ENCODE measurements around the gene BAIAP2.

The BAIAP2 gene

DNA sequence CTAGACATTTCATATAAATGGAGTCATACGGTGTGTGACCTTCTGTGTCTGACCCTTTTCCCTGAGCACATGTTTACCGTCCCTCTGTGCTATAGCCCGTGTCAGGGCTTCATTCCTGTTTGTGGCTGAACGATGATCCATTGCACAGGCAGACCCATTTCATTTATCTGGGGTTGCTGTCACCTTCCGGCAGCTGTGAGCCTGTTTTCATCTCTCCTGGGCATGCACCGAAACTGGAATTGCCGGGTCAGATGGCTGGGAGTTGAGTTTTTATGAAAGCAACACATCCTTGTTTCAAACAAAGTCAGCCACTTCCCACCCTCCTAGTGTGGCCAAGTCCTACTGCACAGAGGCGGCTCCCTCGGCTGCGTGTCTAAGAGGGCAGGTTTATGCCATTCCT is 25.5 kb downstream of the BAIAP2 start:
- H3K36me3 ChIP-seq (ENCODE audit: control insufficient read depth in 1 of 2, insufficient read depth in 2 of 2, low read length in 2 of 2): no peaks in the 10 kb centered on the region
- peaks cover 13 to 14% of the 10 kb centered on the region in 2 donors for H3K4me1 ChIP-seq (ENCODE audit: control insufficient read depth in 1 of 2, insufficient read depth in 2 of 2, low read length in 2 of 2)
- H3K9me3 ChIP-seq (ENCODE audit: control insufficient read depth in 1 of 2, low read length in 2 of 2): no peaks in the 10 kb centered on the region
- H3K9ac ChIP-seq (ENCODE audit: low read depth in 1 of 2, low read length in 2 of 2): no peak overlapping the region
- no peaks in the 10 kb centered on the region for H3K27me3 ChIP-seq (ENCODE audit: control insufficient read depth in 1 of 2, insufficient read depth in 2 of 2, low read length in 2 of 2)
- no peak overlapping the region for H3K4me3 ChIP-seq (ENCODE audit: low read depth in 1 of 2, low read length in 2 of 2)
- H3K27ac ChIP-seq (ENCODE audit: low read depth, low read length): no peak overlapping the region

DNA sequence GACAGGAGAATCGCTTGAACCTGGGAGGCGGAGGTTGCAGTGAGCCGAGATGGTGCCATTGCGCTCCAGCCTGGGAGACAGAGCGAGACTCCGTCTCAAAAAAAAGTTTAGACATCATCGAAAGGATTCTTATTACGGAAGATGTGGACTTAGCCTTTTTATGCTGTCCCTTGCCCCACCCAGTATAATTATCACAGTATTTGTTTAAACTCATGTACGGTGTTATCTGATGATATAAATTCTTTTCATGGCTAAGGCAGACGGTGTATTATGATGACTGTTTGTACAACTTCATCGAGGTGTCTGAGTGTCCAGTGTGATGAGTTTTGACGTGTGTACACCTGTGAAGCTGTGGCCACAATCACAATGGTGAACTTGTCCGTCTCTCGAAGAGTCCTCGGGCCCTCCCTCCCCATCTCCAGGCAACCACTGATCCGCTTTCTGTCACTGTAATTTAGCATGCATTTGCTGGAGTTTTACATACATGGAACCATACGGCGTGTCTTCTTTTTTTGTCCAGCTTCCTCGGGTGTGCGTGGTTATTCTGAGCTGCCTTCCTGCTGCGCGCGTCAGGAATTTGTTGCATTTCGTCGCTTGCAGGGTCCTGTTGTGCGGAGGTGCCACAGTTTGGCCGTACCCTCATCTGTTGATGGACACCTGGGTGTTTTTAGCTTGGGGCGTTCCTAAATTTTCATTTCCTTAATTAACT is 26.2 kb downstream of the BAIAP2 start:
- Histone ChIP-seq H3K4me3 (ENCODE audit: low read depth in 1 of 2, low read length in 2 of 2) (no peak overlapping the region), H3K27me3 (ENCODE audit: control insufficient read depth in 1 of 2, insufficient read depth in 2 of 2, low read length in 2 of 2) (no peaks in the 10 kb centered on the region), H3K36me3 (ENCODE audit: control insufficient read depth in 1 of 2, insufficient read depth in 2 of 2, low read length in 2 of 2) (no peaks in the 10 kb centered on the region), H3K27ac (ENCODE audit: low read depth, low read length) (no peak overlapping the region), H3K4me1 (ENCODE audit: control insufficient read depth in 1 of 2, insufficient read depth in 2 of 2, low read length in 2 of 2) (peaks cover 21% of the 10 kb centered on the region in 2 donors), H3K9ac (ENCODE audit: low read depth in 1 of 2, low read length in 2 of 2) (no peak overlapping the region), H3K9me3 (ENCODE audit: control insufficient read depth in 1 of 2, low read length in 2 of 2) (no peaks in the 10 kb centered on the region)

DNA sequence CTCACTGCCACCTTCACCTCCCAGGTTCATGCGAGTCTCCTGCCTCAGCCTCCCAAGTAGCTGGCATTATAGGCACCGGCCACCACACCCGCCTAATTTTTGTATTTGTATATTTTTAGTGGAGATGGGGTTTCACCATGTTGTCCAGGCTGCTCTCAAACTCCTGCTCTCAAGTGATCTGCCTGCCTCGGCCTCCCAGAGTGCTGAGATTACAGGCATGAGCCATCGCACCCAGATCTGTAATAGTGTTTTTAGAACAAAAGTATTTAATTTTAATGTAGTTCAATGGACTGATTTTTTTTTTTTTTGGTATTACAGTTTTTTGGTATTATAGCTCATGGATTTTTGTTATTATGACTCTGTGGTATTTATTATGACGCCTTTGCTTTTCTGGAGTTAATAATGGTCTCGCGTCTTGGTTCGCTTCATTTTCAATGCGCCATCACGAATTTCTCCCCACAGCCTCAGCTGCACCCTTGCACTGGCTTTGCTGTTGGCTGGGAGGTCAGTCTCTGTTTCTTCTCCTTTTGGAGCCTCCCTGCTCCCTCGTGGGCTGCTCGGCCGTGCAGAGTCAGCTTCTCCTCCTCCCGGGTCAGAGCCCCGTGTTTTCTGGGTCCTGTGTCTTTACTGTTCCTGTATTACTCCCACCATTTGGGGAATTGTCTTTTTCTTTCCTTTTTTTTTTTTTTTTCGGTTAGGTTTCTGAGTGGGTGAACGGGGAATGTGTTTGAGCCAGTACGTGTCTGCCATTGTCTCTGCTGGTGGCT is 27.2 kb downstream of the BAIAP2 start:
- Histone ChIP-seq H3K4me1 (ENCODE audit: control insufficient read depth in 1 of 2, insufficient read depth in 2 of 2, low read length in 2 of 2) (peaks cover 18 to 20% of the 10 kb centered on the region in 2 donors), H3K9ac (ENCODE audit: low read depth in 1 of 2, low read length in 2 of 2) (no peak overlapping the region), H3K36me3 (ENCODE audit: control insufficient read depth in 1 of 2, insufficient read depth in 2 of 2, low read length in 2 of 2) (no peaks in the 10 kb centered on the region), H3K27me3 (ENCODE audit: control insufficient read depth in 1 of 2, insufficient read depth in 2 of 2, low read length in 2 of 2) (no peaks in the 10 kb centered on the region), H3K9me3 (ENCODE audit: control insufficient read depth in 1 of 2, low read length in 2 of 2) (no peaks in the 10 kb centered on the region), H3K27ac (ENCODE audit: low read depth, low read length) (no peak overlapping the region), H3K4me3 (ENCODE audit: low read depth in 1 of 2, low read length in 2 of 2) (no peak overlapping the region)

DNA sequence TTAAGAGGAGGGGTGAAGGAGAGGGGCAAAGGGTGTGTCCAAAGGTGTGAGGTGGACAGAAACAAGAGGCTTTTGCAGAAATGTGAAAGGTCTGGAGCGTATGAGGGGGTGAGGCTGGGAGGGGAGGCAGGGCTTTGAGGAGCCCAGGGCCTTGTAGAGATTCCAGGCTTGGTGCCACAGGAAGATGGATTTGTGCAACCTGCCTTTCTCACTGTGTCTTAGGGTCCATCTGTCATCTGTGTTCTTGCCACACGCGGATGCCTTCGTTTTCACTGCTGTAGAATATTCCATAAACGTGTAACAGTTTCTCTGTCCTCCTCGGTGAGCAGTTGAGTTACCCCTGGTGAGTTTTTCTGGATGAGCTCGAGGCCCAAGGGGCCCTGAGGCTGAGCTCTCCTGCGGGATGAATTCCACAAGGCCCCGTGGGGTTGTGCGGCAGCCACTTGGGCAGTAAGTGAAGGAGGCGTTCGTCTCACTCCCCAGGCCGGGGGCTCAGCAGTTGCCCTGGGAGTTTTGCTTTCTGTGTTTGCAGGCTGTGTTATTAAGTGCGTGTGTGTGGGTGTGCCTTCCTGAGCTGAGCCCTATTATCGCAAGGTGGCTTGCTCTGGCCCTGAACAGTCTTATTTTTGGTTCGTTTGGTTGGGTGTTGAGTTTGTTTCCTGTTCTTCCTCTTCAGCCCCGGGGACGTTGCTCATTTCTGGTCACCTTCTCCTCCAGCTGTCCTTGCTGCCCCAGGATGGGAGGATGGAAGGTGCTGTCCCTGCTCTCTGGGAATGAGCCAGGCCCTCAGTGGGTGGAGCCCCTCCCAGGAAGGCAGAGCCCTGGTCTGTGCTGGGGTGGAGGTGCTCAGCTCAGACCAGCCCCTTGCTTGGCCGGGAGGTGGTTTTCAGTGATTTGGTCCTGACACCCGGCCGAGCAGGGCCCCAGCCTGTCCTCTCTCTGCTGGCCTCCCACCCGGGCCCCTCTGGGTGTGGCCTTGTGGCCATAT is 28.4 kb downstream of the BAIAP2 start:
- Histone ChIP-seq H3K27me3 (ENCODE audit: control insufficient read depth in 1 of 2, insufficient read depth in 2 of 2, low read length in 2 of 2) (no peaks in the 10 kb centered on the region), H3K36me3 (ENCODE audit: control insufficient read depth in 1 of 2, insufficient read depth in 2 of 2, low read length in 2 of 2) (no peaks in the 10 kb centered on the region), H3K4me1 (ENCODE audit: control insufficient read depth in 1 of 2, insufficient read depth in 2 of 2, low read length in 2 of 2) (peaks cover 14 to 15% of the 10 kb centered on the region in 2 donors), H3K4me3 (ENCODE audit: low read depth in 1 of 2, low read length in 2 of 2) (no peak overlapping the region), H3K27ac (ENCODE audit: low read depth, low read length) (no peak overlapping the region), H3K9me3 (ENCODE audit: control insufficient read depth in 1 of 2, low read length in 2 of 2) (no peaks in the 10 kb centered on the region), H3K9ac (ENCODE audit: low read depth in 1 of 2, low read length in 2 of 2) (no peak overlapping the region)

DNA sequence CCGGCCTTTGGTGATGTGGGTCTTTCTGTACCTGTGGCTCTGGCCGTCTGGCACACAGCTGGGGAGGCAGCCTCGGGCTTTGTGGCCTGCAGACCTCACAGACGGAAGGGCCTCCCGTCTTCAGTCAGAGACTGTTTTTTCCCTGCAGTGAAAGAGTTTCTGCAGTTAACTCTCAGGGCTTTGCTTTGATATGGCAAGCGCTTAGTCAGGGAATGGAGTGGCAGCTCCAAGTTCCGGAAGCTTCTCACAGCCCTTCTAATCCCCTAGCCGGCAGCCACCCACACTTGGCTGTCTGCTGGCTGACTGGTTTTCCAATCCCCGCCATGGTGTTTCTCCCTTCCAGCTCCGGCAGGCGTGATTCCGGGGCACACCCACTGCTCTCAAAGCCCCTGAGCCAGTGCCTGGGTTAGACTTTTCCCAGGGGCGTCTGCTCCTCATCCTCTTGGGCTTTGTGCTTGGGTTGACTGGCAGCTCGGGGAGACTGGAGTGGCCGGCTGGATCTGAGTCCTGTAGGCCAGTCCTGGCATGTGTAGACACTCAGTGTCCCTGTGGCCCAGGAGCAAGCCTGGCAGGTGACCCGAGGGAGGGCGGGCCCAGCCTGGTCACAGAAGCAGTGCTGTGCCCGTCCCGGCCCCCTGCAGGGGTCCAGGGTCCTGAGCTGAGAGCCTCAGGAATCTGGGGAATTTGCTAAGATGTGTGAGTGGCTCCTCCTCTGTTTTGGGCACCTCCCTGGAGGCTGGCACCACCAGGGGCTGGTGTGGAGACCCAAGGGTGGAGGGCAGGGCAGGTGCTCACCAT is 29.9 kb downstream of the BAIAP2 start:
- Histone ChIP-seq H3K27me3 (ENCODE audit: control insufficient read depth in 1 of 2, insufficient read depth in 2 of 2, low read length in 2 of 2) (no peaks in the 10 kb centered on the region), H3K9me3 (ENCODE audit: control insufficient read depth in 1 of 2, low read length in 2 of 2) (no peaks in the 10 kb centered on the region), H3K4me1 (ENCODE audit: control insufficient read depth in 1 of 2, insufficient read depth in 2 of 2, low read length in 2 of 2) (peaks cover 14 to 15% of the 10 kb centered on the region in 2 donors), H3K4me3 (ENCODE audit: low read depth in 1 of 2, low read length in 2 of 2) (no peak overlapping the region), H3K9ac (ENCODE audit: low read depth in 1 of 2, low read length in 2 of 2) (no peak overlapping the region), H3K36me3 (ENCODE audit: control insufficient read depth in 1 of 2, insufficient read depth in 2 of 2, low read length in 2 of 2) (no peaks in the 10 kb centered on the region), H3K27ac (ENCODE audit: low read depth, low read length) (no peak overlapping the region)

DNA sequence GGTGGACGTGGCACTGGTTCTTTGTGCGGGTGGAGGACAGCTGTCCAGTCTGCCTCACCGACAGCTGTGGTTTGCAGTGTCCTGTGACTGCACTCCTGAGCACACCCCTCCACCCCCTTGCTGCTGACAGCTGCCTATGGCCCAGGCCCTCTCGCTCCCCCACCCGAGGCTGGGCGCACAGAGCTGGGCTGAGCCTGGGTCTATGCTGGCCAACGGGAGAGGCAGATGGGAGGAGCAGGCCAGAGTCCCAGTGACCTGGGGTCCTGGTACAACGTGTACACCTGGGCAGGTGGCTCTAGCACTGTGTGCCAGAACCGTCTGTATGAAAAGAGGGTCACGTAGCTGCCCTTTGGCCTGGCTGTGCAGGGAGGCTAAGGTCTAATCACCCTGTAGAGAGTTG is 30.5 kb downstream of the BAIAP2 start:
- Histone ChIP-seq H3K27ac (ENCODE audit: low read depth, low read length) (no peak overlapping the region), H3K4me1 (ENCODE audit: control insufficient read depth in 1 of 2, insufficient read depth in 2 of 2, low read length in 2 of 2) (peaks cover 14 to 15% of the 10 kb centered on the region in 2 donors), H3K4me3 (ENCODE audit: low read depth in 1 of 2, low read length in 2 of 2) (no peak overlapping the region), H3K9ac (ENCODE audit: low read depth in 1 of 2, low read length in 2 of 2) (no peak overlapping the region), H3K27me3 (ENCODE audit: control insufficient read depth in 1 of 2, insufficient read depth in 2 of 2, low read length in 2 of 2) (no peaks in the 10 kb centered on the region), H3K36me3 (ENCODE audit: control insufficient read depth in 1 of 2, insufficient read depth in 2 of 2, low read length in 2 of 2) (no peaks in the 10 kb centered on the region), H3K9me3 (ENCODE audit: control insufficient read depth in 1 of 2, low read length in 2 of 2) (no peaks in the 10 kb centered on the region)

DNA sequence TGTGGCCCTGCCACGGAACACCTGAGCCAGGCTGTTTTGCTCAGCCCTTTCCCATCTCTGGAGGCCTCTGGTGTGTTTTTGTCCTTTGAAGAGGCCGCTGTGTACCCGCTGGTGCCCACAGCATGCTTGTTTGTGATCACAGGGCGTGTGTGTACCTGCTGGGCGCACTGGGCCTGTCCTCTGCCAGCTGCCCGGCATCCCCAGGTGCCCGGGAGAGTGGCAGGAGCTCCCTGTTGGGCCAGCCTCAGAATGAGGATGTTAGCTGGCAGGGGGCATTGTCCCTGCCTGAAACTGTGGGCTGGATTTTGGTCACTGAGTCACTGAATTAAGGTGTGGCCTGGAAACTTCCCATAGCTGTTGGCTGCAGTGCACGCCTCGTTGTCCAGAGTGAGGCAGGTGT is 31.1 kb downstream of the BAIAP2 start:
- H3K27me3 ChIP-seq (ENCODE audit: control insufficient read depth in 1 of 2, insufficient read depth in 2 of 2, low read length in 2 of 2): no peaks in the 10 kb centered on the region
- H3K36me3 ChIP-seq (ENCODE audit: control insufficient read depth in 1 of 2, insufficient read depth in 2 of 2, low read length in 2 of 2): no peaks in the 10 kb centered on the region
- H3K9me3 ChIP-seq (ENCODE audit: control insufficient read depth in 1 of 2, low read length in 2 of 2): no peaks in the 10 kb centered on the region
- H3K4me1 ChIP-seq (ENCODE audit: control insufficient read depth in 1 of 2, insufficient read depth in 2 of 2, low read length in 2 of 2): peaks cover 14 to 15% of the 10 kb centered on the region in 2 donors
- H3K27ac ChIP-seq (ENCODE audit: low read depth, low read length): no peak overlapping the region
- no peak overlapping the region for H3K9ac ChIP-seq (ENCODE audit: low read depth in 1 of 2, low read length in 2 of 2)
- no peak overlapping the region for H3K4me3 ChIP-seq (ENCODE audit: low read depth in 1 of 2, low read length in 2 of 2)

DNA sequence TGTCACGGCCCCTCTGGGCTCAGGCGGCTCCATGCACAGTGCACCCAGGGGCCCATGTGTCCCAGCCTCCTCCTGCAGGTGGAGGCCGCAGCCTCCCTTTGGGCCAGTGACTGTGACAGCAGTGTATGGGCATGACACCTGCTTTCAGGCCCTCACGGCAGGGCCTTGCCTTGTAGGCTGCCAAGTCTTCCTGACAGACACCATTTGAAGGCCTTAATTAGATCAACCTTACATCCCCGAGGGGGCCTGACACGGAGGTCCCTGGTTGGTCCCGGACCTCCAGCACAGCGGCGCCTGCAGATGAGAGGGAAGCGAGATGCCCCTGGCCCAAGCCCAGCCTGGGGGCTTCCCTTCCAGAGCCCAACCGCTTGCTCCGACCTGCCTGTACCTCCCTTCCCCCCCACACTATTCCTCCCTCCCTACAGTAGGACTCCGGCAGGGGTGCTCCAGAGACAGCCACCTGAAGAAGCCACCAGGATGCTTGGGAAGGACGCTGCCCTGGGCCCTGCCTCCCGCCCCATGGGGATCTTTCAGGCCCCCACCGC is 31.9 kb downstream of the BAIAP2 start:
- H3K4me1 ChIP-seq (ENCODE audit: control insufficient read depth in 1 of 2, insufficient read depth in 2 of 2, low read length in 2 of 2): peaks cover 14 to 15% of the 10 kb centered on the region in 2 donors
- H3K36me3 ChIP-seq (ENCODE audit: control insufficient read depth in 1 of 2, insufficient read depth in 2 of 2, low read length in 2 of 2): no peaks in the 10 kb centered on the region
- H3K9me3 ChIP-seq (ENCODE audit: control insufficient read depth in 1 of 2, low read length in 2 of 2): no peaks in the 10 kb centered on the region
- H3K27me3 ChIP-seq (ENCODE audit: control insufficient read depth in 1 of 2, insufficient read depth in 2 of 2, low read length in 2 of 2): no peaks in the 10 kb centered on the region
- H3K9ac ChIP-seq (ENCODE audit: low read depth in 1 of 2, low read length in 2 of 2): no peak overlapping the region
- no peak overlapping the region for H3K27ac ChIP-seq (ENCODE audit: low read depth, low read length)
- no peak overlapping the region for H3K4me3 ChIP-seq (ENCODE audit: low read depth in 1 of 2, low read length in 2 of 2)

DNA sequence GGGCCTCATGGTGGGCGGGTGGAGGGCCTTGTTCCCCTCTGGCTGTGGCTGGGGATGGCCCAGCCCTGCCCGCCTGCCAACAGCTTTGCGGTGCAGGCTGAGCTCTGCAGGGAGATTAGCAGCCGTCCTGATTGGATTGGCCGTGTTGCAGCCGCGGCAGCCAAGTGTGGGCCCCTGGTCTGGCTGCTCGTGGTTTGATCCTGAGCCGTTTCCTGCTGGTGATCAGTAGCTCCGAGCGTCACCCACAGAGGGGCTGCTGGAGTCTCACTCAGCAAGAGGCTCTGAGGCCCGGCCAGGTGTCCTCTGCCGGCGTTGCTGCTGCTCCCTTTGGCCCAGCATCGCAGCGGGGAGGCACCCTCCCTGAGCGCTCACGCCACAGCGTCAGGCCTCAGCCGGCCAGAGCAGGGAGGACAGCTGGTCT is 32.5 kb downstream of the BAIAP2 start:
- Histone ChIP-seq H3K4me3 (ENCODE audit: low read depth in 1 of 2, low read length in 2 of 2) (no peak overlapping the region), H3K36me3 (ENCODE audit: control insufficient read depth in 1 of 2, insufficient read depth in 2 of 2, low read length in 2 of 2) (no peaks in the 10 kb centered on the region), H3K27me3 (ENCODE audit: control insufficient read depth in 1 of 2, insufficient read depth in 2 of 2, low read length in 2 of 2) (no peaks in the 10 kb centered on the region), H3K9me3 (ENCODE audit: control insufficient read depth in 1 of 2, low read length in 2 of 2) (no peaks in the 10 kb centered on the region), H3K9ac (ENCODE audit: low read depth in 1 of 2, low read length in 2 of 2) (no peak overlapping the region), H3K4me1 (ENCODE audit: control insufficient read depth in 1 of 2, insufficient read depth in 2 of 2, low read length in 2 of 2) (peaks cover 14 to 19% of the 10 kb centered on the region in 2 donors), H3K27ac (ENCODE audit: low read depth, low read length) (no peak overlapping the region)

All from duodenal mucosa (tissue), 2 donors.